Thymus (tissue), 14 donors: Measurements from ENCODE around the gene ZNF382. TPM values are rescaled to one million over a fixed set of nuclear protein-coding genes. Genes with fewer than 3 reads are reported as not detected.

Source experiments
- DNase-seq, 9 donors: peaks; one replicate each; pipeline ENCODE4 v3.0.0-alpha.2; 2013; ENCODE audit warnings: low spot score in 9 of 9, low read depth in 6 of 9, missing footprints in 1 of 9
- H3K27ac ChIP-seq, 2 donors: one replicate each; pipeline ENCODE4 v1.5.1; 2013; ENCODE audit warnings: control low read depth in 1 of 2, low read depth in 1 of 2, low read length in 1 of 2, mild to moderate bottlenecking in 1 of 2, moderate library complexity in 1 of 2
- H3K27me3 ChIP-seq, 2 donors: one replicate each; pipeline ENCODE4 v1.5.1; 2013; ENCODE audit warnings: low read length in 1 of 2; ENCODE audit not compliant: control insufficient read depth in 2 of 2, insufficient read depth in 1 of 2
- H3K36me3 ChIP-seq, 2 donors: one replicate each; pipeline ENCODE4 v1.5.1; 2013; ENCODE audit warnings: low read length in 1 of 2, mild to moderate bottlenecking in 1 of 2, moderate library complexity in 1 of 2; ENCODE audit not compliant: control insufficient read depth in 2 of 2, insufficient read depth in 2 of 2
- H3K4me1 ChIP-seq, 2 donors: one replicate each; pipeline ENCODE4 v1.5.1; 2013; ENCODE audit warnings: low read length in 2 of 2; ENCODE audit not compliant: control insufficient read depth in 2 of 2, insufficient read depth in 2 of 2
- H3K4me3 ChIP-seq, 2 donors: one replicate each; pipeline ENCODE4 v1.5.1; 2013; ENCODE audit warnings: low read length in 2 of 2, control low read depth in 1 of 2, mild to moderate bottlenecking in 1 of 2
- H3K9me3 ChIP-seq, 2 donors: one replicate each; pipeline ENCODE4 v1.5.1; 2013; ENCODE audit warnings: low read length in 1 of 2, mild to moderate bottlenecking in 1 of 2; ENCODE audit not compliant: control insufficient read depth in 2 of 2, insufficient read depth in 1 of 2
- WGBS: extraction: QIAGEN DNeasy Blood & Tissue Kit; methylation state at CpG from one replicate; pipeline ENCODE4 v1.1.7; 2013; 5-methylcytosine and 5-hydroxymethylcytosine counted together
- long read RNA-seq, 10 donors: transcript quantifications; one replicate each; lab custom pipeline, GENCODE V29; 2026
- polyA plus RNA-seq: library from polyadenylated mRNA; stranded (reverse); fragments of 200-250 nt; gene quantifications from one replicate; pipeline ENCODE4 v1.2.3, GENCODE V29; 2013
- total RNA-seq: library from RNA; stranded (reverse); fragments of 120-200 nt; gene quantifications from one replicate; pipeline ENCODE4 v1.2.4, GENCODE V29; 2013
- donor health status: healthy.

Gene ZNF382
- total RNA-seq (8.6 TPM), polyA plus RNA-seq (3.9 TPM)
- long read RNA-seq, donor 1: 0 reads
- long read RNA-seq, donor 2, partial matches to known transcripts: 0 of 1 reads
- long read RNA-seq, donor 2, other reads (novel, unspliced or antisense): 0 of 1 reads
- long read RNA-seq, donor 3, full-length matches to known transcripts: 2 of 2 reads
- long read RNA-seq, donor 3, partial matches to known transcripts: 0 of 2 reads
- long read RNA-seq, donor 3, other reads (novel, unspliced or antisense): 0 of 2 reads
- long read RNA-seq, donor 4: 0 reads
- long read RNA-seq, donor 5, full-length matches to known transcripts: 3 of 3 reads
- long read RNA-seq, donor 5, partial matches to known transcripts: 0 of 3 reads
- long read RNA-seq, donor 5, other reads (novel, unspliced or antisense): 0 of 3 reads
- long read RNA-seq, donor 6, partial matches to known transcripts: 0 of 2 reads
- long read RNA-seq, donor 6, other reads (novel, unspliced or antisense): 0 of 2 reads
- long read RNA-seq, donor 7: 0 reads
- long read RNA-seq, donor 8, partial matches to known transcripts: 0 of 1 reads
- long read RNA-seq, donor 8, other reads (novel, unspliced or antisense): 0 of 1 reads
- long read RNA-seq, donor 9, partial matches to known transcripts: 0 of 1 reads
- long read RNA-seq, donor 9, other reads (novel, unspliced or antisense): 0 of 1 reads
- long read RNA-seq, donor 10: 0 reads

- Histone ChIP-seq H3K4me3 (peak within 1 kb of the TSS; percentile 81 to 88), H3K36me3 (peaks cover 0 to 5% of the 10 kb centered on the region in 2 donors), H3K4me1 (peaks cover 5 to 6% of the 10 kb centered on the region in 2 donors), H3K27ac (peak within 1 kb of the TSS; percentile 92 to 96), H3K27me3 (no peaks in the 10 kb centered on the region), H3K9me3 (no peaks in the 10 kb centered on the region)
- WGBS: 2% methylated on average over 73 of the region's 73 CpGs
- peak; percentile 63 to 94 (median 81) for DNase-seq
These were observed at the start of gene ZNF382 for GRCh38 chr19:36605101-36605876. TSS of gene ZNF382 (plus strand) at chr19:36605313. CDS start at chr19:36609915, 4,602 bp downstream.

GRCh38 chr19:36564391-36564790, 40.7 kb upstream of the ZNF382 start:
- H3K9me3 ChIP-seq: peaks cover 13 to 22% of the 10 kb centered on the region in 2 donors
- WGBS: 97% methylated on average over 1 of the region's 1 CpG

GRCh38 chr19:36572593-36573019, 32.5 kb upstream of the ZNF382 start:
- peaks cover 0 to 3% of the 10 kb centered on the region in 2 donors for H3K9me3 ChIP-seq
- H3K27me3 ChIP-seq: no peaks in the 10 kb centered on the region
- H3K4me1 ChIP-seq: peaks cover 2 to 9% of the 10 kb centered on the region in 2 donors
- WGBS: 5% methylated on average over 11 of the region's 11 CpGs
- H3K27ac ChIP-seq: peak overlapping the region; percentile 86 to 92
- DNase-seq: no peak
- H3K4me3 ChIP-seq: peak overlapping the region; percentile 76 to 92
- H3K36me3 ChIP-seq: peaks cover 21 to 24% of the 10 kb centered on the region in 2 donors

More at GRCh38 chr19:36564391-36564790, 40.7 kb upstream of the ZNF382 start:
- DNase-seq: no peak
- H3K4me3 ChIP-seq: no peak overlapping the region
- H3K27ac ChIP-seq: no peak overlapping the region
- no peaks in the 10 kb centered on the region for H3K27me3 ChIP-seq
- H3K36me3 ChIP-seq: peaks cover 3 to 23% of the 10 kb centered on the region in 2 donors
- H3K4me1 ChIP-seq: no peaks in the 10 kb centered on the region

- Histone ChIP-seq H3K36me3 (peaks cover 20 to 26% of the 10 kb centered on the region in 2 donors), H3K9me3 (peaks cover 0 to 3% of the 10 kb centered on the region in 2 donors), H3K4me3 (peak within 1 kb of the TSS; percentile 76 to 92), H3K4me1 (peaks cover 2 to 9% of the 10 kb centered on the region in 2 donors), H3K27ac (peak within 1 kb of the TSS; percentile 86 to 92), H3K27me3 (no peaks in the 10 kb centered on the region)
- DNase-seq: peak; percentile 75 to 95 (median 85)
- under 1% methylated on average over 66 of the region's 66 CpGs for WGBS
These were observed 31.9 kb upstream of the ZNF382 start, which contains the start of gene ZNF529 for GRCh38 chr19:36573020-36573894. TSS of gene ZNF529 (minus strand) at chr19:36573292. CDS start at chr19:36572346, 946 bp downstream.

- H3K4me3 ChIP-seq: peak overlapping the region; percentile 76 to 92
- no peaks in the 10 kb centered on the region for H3K27me3 ChIP-seq
- H3K36me3 ChIP-seq: peaks cover 24 to 25% of the 10 kb centered on the region in 2 donors
- peak overlapping the region; percentile 86 to 92 for H3K27ac ChIP-seq
- DNase-seq: peak in 1 of 9 donors; percentile 16
- peaks cover 3 to 5% of the 10 kb centered on the region in 2 donors for H3K9me3 ChIP-seq
- peaks cover 2 to 9% of the 10 kb centered on the region in 2 donors for H3K4me1 ChIP-seq
- WGBS: 43% methylated on average over 18 of the region's 18 CpGs
These were observed 31.0 kb upstream of the ZNF382 start for GRCh38 chr19:36573895-36574720.

GRCh38 chr19:36574741-36575140, 30.4 kb upstream of the ZNF382 start:
- peaks cover 3 to 5% of the 10 kb centered on the region in 2 donors for H3K9me3 ChIP-seq
- no peak overlapping the region for H3K4me3 ChIP-seq

GRCh38 chr19:36577271-36577996, 27.7 kb upstream of the ZNF382 start:
- 100% methylated on average over 3 of the region's 3 CpGs for WGBS
- Histone ChIP-seq H3K9me3 (peaks cover 1 to 5% of the 10 kb centered on the region in 2 donors), H3K4me3 (no peak overlapping the region), H3K27me3 (no peaks in the 10 kb centered on the region), H3K36me3 (peaks cover 15% of the 10 kb centered on the region in 2 donors), H3K4me1 (peaks cover 2 to 8% of the 10 kb centered on the region in 2 donors), H3K27ac (no peak overlapping the region)
- DNase-seq: no peak

More at GRCh38 chr19:36574741-36575140, 30.4 kb upstream of the ZNF382 start:
- Histone ChIP-seq H3K36me3 (peaks cover 21 to 22% of the 10 kb centered on the region in 2 donors), H3K27ac (no peak overlapping the region), H3K4me1 (peaks cover 2 to 9% of the 10 kb centered on the region in 2 donors), H3K27me3 (no peaks in the 10 kb centered on the region)
- no peak for DNase-seq
- 97% methylated on average over 2 of the region's 2 CpGs for WGBS
